ENCODE data around the gene CRTC3. TPM values are rescaled to one million over a fixed set of nuclear protein-coding genes. Genes with fewer than 3 reads are reported as not detected.
A peak's percentile ranks its signal among the peaks of the same experiment; 100 is the strongest.

CRTC3 gene
- total RNA-seq, 2 donors from 2014 or later = 26.4 to 32.5 TPM

GRCh38 chr15:90553248-90553745 lies 23.6 kb downstream of the CRTC3 start:
- Histone ChIP-seq H3K27ac (peak overlapping the region; percentile 73 to 87), H3K4me1 (peaks cover 0 to 61% of the 10 kb centered on the region in 2 donors), H3K27me3 (no peaks in the 10 kb centered on the region), H3K36me3 (no peaks in the 10 kb centered on the region), H3K4me3 (no peak overlapping the region), H3K9me3 (no peaks in the 10 kb centered on the region)
- DNase-seq (ENCODE audit: low spot score) = no peak
- TF ChIP-seq CTCF (IDR thresholded peaks at IDR 0.05) = no peak

- no peak for TF ChIP-seq CTCF (IDR thresholded peaks at IDR 0.05)
- H3K4me3 ChIP-seq = no peak overlapping the region
- peak; percentile 95 for DNase-seq (ENCODE audit: low spot score)
- peak overlapping the region; percentile 82 to 93 for H3K27ac ChIP-seq
- no peaks in the 10 kb centered on the region for H3K9me3 ChIP-seq
- H3K27me3 ChIP-seq = no peaks in the 10 kb centered on the region
- H3K4me1 ChIP-seq = peaks cover 0 to 89% of the 10 kb centered on the region in 2 donors
- H3K36me3 ChIP-seq = no peaks in the 10 kb centered on the region
Observed at GRCh38 chr15:90557186-90558084, 27.7 kb downstream of the CRTC3 start.

- TF ChIP-seq CTCF (IDR thresholded peaks at IDR 0.05) = no peak
- DNase-seq (ENCODE audit: low spot score) = peak; percentile 71
- peaks cover 0 to 89% of the 10 kb centered on the region in 2 donors for H3K4me1 ChIP-seq
- H3K9me3 ChIP-seq = no peaks in the 10 kb centered on the region
- H3K27me3 ChIP-seq = no peaks in the 10 kb centered on the region
- H3K4me3 ChIP-seq = no peak overlapping the region
- no peaks in the 10 kb centered on the region for H3K36me3 ChIP-seq
- H3K27ac ChIP-seq = peak overlapping the region; percentile 82 to 93
Observed at GRCh38 chr15:90558171-90558573, 28.4 kb downstream of the CRTC3 start.

GRCh38 chr15:90559119-90559518 lies 29.4 kb downstream of the CRTC3 start:
- no peak for TF ChIP-seq CTCF (IDR thresholded peaks at IDR 0.05)
- Histone ChIP-seq H3K27me3 (no peaks in the 10 kb centered on the region), H3K27ac (peak overlapping the region; percentile 82 to 93), H3K36me3 (no peaks in the 10 kb centered on the region), H3K4me3 (no peak overlapping the region), H3K9me3 (no peaks in the 10 kb centered on the region), H3K4me1 (peaks cover 0 to 89% of the 10 kb centered on the region in 2 donors)
- DNase-seq (ENCODE audit: low spot score) = no peak

GRCh38 chr15:90560229-90560776 lies 30.6 kb downstream of the CRTC3 start:
- TF ChIP-seq CTCF (IDR thresholded peaks at IDR 0.05) = no peak
- H3K4me3 ChIP-seq = no peak overlapping the region
- DNase-seq (ENCODE audit: low spot score) = peak; percentile 73
- no peaks in the 10 kb centered on the region for H3K27me3 ChIP-seq
- H3K27ac ChIP-seq = peak overlapping the region; percentile 82 to 93
- peaks cover 0 to 86% of the 10 kb centered on the region in 2 donors for H3K4me1 ChIP-seq
- no peaks in the 10 kb centered on the region for H3K9me3 ChIP-seq
- no peaks in the 10 kb centered on the region for H3K36me3 ChIP-seq

All from right atrium auricular region (tissue), 2 donors.